GM18519 (cell line): ENCODE data around the gene XAGE5.
"Not testable (repeated sequence)": the region's sequence is repeated elsewhere in the genome, so short reads cannot be mapped to it uniquely, and the experiment has no call there.

Experiments used
- ATAC-seq: cut with Tn5 transposase; IDR thresholded peaks from one replicate; pipeline ENCODE4 v1.9.1; 2021; ENCODE audit warnings: mild to moderate bottlenecking, moderate library complexity; ENCODE audit not compliant: unreplicated experiment, low FRiP score

XAGE5 gene

GRCh38 chrX:52811065-52811625 is at the start of gene XAGE5:
Gene XAGE5 (plus strand): TSS chrX:52811287. CDS start chrX:52812567, 1,280 bp downstream.
- ATAC-seq, result no peak

- ATAC-seq, result not testable (repeated sequence)
Observed at GRCh38 chrX:52765983-52766382, 45.1 kb upstream of the XAGE5 start.

GRCh38 chrX:52773504-52773903 is 37.6 kb upstream of the XAGE5 start:
- ATAC-seq, result not testable (repeated sequence)

GRCh38 chrX:52797327-52797726 is 13.8 kb upstream of the XAGE5 start, which contains the start of gene SPANXN5:
Gene SPANXN5 (minus strand): TSS chrX:52797427. CDS start chrX:52797348, 79 bp downstream.
- not testable (repeated sequence) for ATAC-seq

- not testable (repeated sequence) for ATAC-seq
Observed at GRCh38 chrX:52804876-52805275, 6.2 kb upstream of the XAGE5 start.

- ATAC-seq, result no peak
Observed at GRCh38 chrX:52819788-52820187, 8.7 kb downstream of the XAGE5 start.

- ATAC-seq, result no peak
Observed at GRCh38 chrX:52821079-52821760, 10.1 kb downstream of the XAGE5 start.

GRCh38 chrX:52824608-52825007 is 13.5 kb downstream of the XAGE5 start:
- no peak for ATAC-seq

GRCh38 chrX:52830551-52830950 is 19.5 kb downstream of the XAGE5 start:
- ATAC-seq, result no peak

- ATAC-seq, result no peak
Observed at GRCh38 chrX:52839137-52839536, 28.1 kb downstream of the XAGE5 start.

GRCh38 chrX:52843619-52844018 is 32.5 kb downstream of the XAGE5 start:
- ATAC-seq, result not testable (repeated sequence)

GRCh38 chrX:52852110-52852860 is 41.2 kb downstream of the XAGE5 start:
- no peak for ATAC-seq

- ATAC-seq, result not testable (repeated sequence)
Observed at GRCh38 chrX:52856991-52857525, 46.0 kb downstream of the XAGE5 start.

GRCh38 chrX:52865343-52865998 is 54.4 kb downstream of the XAGE5 start:
- no peak for ATAC-seq
